Measurements from ENCODE around the gene CALHM4. TPM values are rescaled to one million over a fixed set of nuclear protein-coding genes. Genes with fewer than 3 reads are reported as not detected.

Gene CALHM4
- total and polyA plus RNA-seq, 11 donors = 0.10 to 0.67 TPM; not detected in 9

DNA sequence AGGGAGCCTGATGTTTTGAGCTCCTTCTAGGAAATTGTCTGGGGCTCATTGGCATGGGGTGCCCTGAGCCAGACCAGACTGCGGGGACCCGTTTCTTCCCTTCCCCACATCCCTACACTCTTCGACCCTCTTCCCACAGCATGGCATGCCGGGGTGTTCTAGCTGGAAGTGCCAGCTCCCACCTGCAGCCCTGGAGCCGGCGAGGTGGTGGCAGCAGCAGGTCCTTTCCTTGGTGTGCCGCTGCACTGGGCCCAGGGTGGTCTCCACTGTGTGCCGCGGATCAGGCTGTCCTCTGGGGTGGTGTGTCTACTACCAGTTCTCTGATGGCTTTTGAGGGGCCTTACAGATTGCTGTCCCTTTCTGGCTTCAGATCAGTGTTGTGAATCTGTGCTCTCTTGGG is 10.3 kb downstream of the CALHM4 start:
- Histone ChIP-seq H3K27me3 (no peaks in the 10 kb centered on the region), H3K27ac (no peak overlapping the region), H3K36me3 (no peaks in the 10 kb centered on the region), H3K4me3 (no peak overlapping the region), H3K9me3 (no peaks in the 10 kb centered on the region), H3K4me1 (peaks cover 0 to 11% (median 0%) of the 10 kb centered on the region in 12 donors)
- WGBS, 4 donors = 91 to 96% (median 94%) methylated on average over 9 of the region's 9 CpGs
- TF ChIP-seq, protein P1, sequence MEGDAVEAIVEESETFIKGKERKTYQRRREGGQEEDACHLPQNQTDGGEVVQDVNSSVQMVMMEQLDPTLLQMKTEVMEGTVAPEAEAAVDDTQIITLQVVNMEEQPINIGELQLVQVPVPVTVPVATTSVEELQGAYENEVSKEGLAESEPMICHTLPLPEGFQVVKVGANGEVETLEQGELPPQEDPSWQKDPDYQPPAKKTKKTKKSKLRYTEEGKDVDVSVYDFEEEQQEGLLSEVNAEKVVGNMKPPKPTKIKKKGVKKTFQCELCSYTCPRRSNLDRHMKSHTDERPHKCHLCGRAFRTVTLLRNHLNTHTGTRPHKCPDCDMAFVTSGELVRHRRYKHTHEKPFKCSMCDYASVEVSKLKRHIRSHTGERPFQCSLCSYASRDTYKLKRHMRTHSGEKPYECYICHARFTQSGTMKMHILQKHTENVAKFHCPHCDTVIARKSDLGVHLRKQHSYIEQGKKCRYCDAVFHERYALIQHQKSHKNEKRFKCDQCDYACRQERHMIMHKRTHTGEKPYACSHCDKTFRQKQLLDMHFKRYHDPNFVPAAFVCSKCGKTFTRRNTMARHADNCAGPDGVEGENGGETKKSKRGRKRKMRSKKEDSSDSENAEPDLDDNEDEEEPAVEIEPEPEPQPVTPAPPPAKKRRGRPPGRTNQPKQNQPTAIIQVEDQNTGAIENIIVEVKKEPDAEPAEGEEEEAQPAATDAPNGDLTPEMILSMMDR (IDR thresholded peaks at IDR 0.05) = no peak
- no peak for DNase-seq
- ATAC-seq = no peak
- intact Hi-C loops (cut with DNase I) = loop anchor here in 9 of 10 donors (2.0 to 10.0 kb wide), 7 partner anchors 53 to 449 kb away; partner anchors contain the start of genes TSPYL1 (in 2 of the 9) and CALHM5 (in 1 of the 9)

DNA sequence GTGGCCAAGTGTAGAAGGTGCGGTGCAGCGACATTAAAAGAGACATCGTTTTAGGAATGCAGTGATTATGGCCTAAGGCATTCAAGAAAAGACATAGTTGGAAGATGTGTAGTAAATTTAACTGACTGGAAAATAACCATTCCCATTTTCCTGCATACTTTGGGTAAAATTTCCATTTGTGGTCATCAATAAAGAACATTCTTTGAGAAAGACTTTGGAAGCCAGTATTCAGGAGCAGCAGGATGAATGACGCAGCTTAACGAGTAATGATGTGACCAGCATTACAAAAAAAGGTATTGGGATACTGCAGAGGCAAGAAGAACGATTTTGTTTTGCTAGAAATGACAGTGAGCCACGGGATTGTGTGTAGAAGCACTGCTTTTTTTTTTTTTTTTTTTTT is 10.8 kb downstream of the CALHM4 start:
- 77 to 88% (median 84%) methylated on average over 7 of the region's 7 CpGs for WGBS, 4 donors
- H3K9me3 ChIP-seq = no peaks in the 10 kb centered on the region

DNA sequence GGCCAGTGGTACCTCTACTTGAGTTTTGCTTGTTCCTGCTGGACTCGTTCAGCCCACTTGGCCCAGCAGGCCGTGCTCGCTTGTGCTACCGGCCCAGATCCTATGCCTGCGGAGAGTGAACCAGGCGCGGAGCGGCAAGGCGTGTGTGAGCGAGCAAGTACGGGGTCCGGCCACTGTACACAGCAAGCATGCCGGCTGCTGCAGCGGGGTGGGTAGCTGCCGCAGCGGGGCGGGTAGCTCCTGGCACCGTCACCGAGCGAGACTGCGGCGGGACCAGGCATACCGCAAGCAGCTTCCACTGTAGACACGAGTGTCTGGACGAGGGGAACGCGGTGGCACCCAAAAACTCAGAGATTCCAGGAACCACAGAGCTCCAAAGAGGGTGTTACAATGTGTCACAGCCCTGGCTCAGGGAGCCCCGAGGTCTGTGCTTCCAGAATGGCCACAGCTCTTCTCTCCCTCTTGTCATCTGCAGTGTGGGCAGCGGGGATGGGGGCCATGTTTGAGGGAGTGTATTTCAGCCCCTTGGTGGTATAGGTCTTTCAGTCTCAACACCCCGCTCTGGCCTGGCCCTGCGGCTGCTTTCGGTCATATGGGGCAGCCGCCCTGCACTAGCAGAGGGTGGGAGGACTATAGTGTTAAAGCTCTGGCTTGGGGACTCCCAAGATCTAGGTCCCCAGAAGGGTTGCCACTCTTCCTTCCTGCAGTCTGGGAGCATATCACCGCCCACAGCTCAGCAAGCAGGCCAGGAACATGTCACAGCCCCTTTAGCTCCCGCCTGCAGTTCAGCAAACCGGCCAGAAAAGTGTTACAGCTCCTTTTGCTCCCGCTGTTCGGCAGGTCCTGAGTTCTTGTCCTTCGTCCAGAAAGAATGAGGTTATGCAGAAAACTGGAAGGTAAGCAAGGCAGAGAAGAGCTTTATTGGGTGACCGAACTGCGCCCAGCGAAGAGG is 11.6 kb downstream of the CALHM4 start:
- 47 to 64% (median 55%) methylated on average over 22 to 42 of the region's 42 CpGs for WGBS, 4 donors
- TF ChIP-seq POLR2A (IDR thresholded peaks at IDR 0.05) = no peak
- TF ChIP-seq, protein P1 (IDR thresholded peaks at IDR 0.05) = no peak
- no peaks in the 10 kb centered on the region for H3K27me3 ChIP-seq
- peak overlapping the region in 10 of 12 donors; percentile 6 to 53 (median 42) for H3K4me3 ChIP-seq
- peak; percentile 21 to 73 (median 42) for DNase-seq
- H3K36me3 ChIP-seq = no peaks in the 10 kb centered on the region
- peaks cover 0 to 17% (median 8%) of the 10 kb centered on the region in 12 donors for H3K4me1 ChIP-seq
- intact Hi-C loops (cut with DNase I) = loop anchor here in 9 of 10 donors (5.0 to 10.0 kb wide), 6 partner anchors 280 to 450 kb away; partner anchors contain the start of gene TSPYL1 (in 2 of the 9)
- peak; percentile 27 to 73 (median 70) for ATAC-seq
- no peaks in the 10 kb centered on the region for H3K9me3 ChIP-seq
- peak overlapping the region in 1 of 12 donors; percentile 16 for H3K27ac ChIP-seq

More for the DNA sequence above, 10.8 kb downstream of the CALHM4 start:
- ATAC-seq = no peak
- Histone ChIP-seq H3K27me3 (no peaks in the 10 kb centered on the region), H3K27ac (no peak overlapping the region), H3K4me3 (no peak overlapping the region), H3K4me1 (peaks cover 0 to 11% (median under 1%) of the 10 kb centered on the region in 12 donors), H3K36me3 (no peaks in the 10 kb centered on the region)
- no peak for DNase-seq
- no peak for TF ChIP-seq POLR2A (IDR thresholded peaks at IDR 0.05)
- TF ChIP-seq, protein P1 (IDR thresholded peaks at IDR 0.05) = no peak
- intact Hi-C loops (cut with DNase I) = loop anchor here in 9 of 10 donors (5.0 to 10.0 kb wide), 6 partner anchors 280 to 450 kb away; partner anchors contain the start of gene TSPYL1 (in 2 of the 9)

DNA sequence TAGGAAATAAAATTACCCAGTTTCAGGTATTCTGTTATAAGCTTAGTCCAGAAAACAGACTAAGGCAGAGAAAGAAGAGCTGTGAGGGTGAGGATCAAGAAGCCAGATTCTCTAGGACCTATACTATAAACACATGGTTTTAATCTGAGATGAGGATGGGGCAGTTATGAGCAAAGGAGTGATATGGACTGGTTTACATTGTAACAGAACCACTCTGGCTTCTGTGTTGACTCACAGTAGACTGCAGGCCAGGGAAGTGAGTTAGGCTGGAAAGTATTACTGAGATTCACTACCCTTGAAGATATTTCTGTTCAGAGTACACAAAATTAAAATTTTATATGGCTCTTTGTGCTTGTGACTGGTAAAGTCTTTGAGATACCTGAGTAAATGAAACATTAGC is 14.6 kb downstream of the CALHM4 start:
- peaks cover 3 to 31% (median 19%) of the 10 kb centered on the region in 12 donors for H3K4me1 ChIP-seq
- H3K27ac ChIP-seq = no peak overlapping the region
- no peaks in the 10 kb centered on the region for H3K27me3 ChIP-seq
- no peaks in the 10 kb centered on the region for H3K36me3 ChIP-seq
- ATAC-seq = no peak
- intact Hi-C loops (cut with DNase I) = loop anchor here in 6 of 10 donors (10.0 kb wide), 4 partner anchors 283 to 453 kb away; partner anchors contain the start of gene TSPYL1 (in 2 of the 6)
- H3K9me3 ChIP-seq = no peaks in the 10 kb centered on the region
- DNase-seq = no peak
- TF ChIP-seq, protein P1 (IDR thresholded peaks at IDR 0.05) = no peak
- no peak for TF ChIP-seq POLR2A (IDR thresholded peaks at IDR 0.05)
- H3K4me3 ChIP-seq = no peak overlapping the region
